ENCODE results near the gene PRDM16. TPM values are rescaled to one million over a fixed set of nuclear protein-coding genes. Genes with fewer than 3 reads are reported as not detected.

PRDM16 gene
- polyA plus RNA-seq, 1 experiment, result 0.06 TPM

- H3K4me3 ChIP-seq (ENCODE audit: low read depth, low read length), result no peak overlapping the region
- peaks cover 6% of the 10 kb centered on the region; the same call in 1 of the 2 replicates for H3K9me3 ChIP-seq (ENCODE audit: control insufficient read depth, insufficient read depth, low read length)
- POLR2A ChIA-PET, result no interaction called here
- H3K27me3 ChIP-seq (ENCODE audit: control insufficient read depth, insufficient read depth, low read length), result no peaks in the 10 kb centered on the region
- no peak for TF ChIP-seq CTCF (IDR thresholded peaks at IDR 0.05; ENCODE audit: low read depth, low read length)
- no peak overlapping the region for H3K27ac ChIP-seq (ENCODE audit: low read depth, low read length)
- CTCF ChIA-PET, result no interaction called here
- no peak for DNase-seq (ENCODE audit: low read depth, low spot score)
These were observed 239.1 kb downstream of the PRDM16 start for GRCh38 chr1:3308053-3308452.

- DNase-seq (ENCODE audit: low read depth, low spot score), result no peak
- Histone ChIP-seq H3K27me3 (ENCODE audit: control insufficient read depth, insufficient read depth, low read length) (no peaks in the 10 kb centered on the region), H3K27ac (ENCODE audit: low read depth, low read length) (no peak overlapping the region), H3K9me3 (ENCODE audit: control insufficient read depth, insufficient read depth, low read length) (peaks cover 6% of the 10 kb centered on the region; the same call in 1 of the 2 replicates), H3K4me3 (ENCODE audit: low read depth, low read length) (no peak overlapping the region)
- CTCF ChIA-PET, result interaction anchor here (0.7 kb wide), 1 partner anchor 243 kb away, joined by 3 read pairs; no protein-coding TSS in a partner anchor
- POLR2A ChIA-PET, result no interaction called here
- TF ChIP-seq CTCF (IDR thresholded peaks at IDR 0.05; ENCODE audit: low read depth, low read length), result no peak
These were observed 241.9 kb downstream of the PRDM16 start for GRCh38 chr1:3310718-3311400.

- TF ChIP-seq CTCF (IDR thresholded peaks at IDR 0.05; ENCODE audit: low read depth, low read length), result no peak
- Histone ChIP-seq H3K9me3 (ENCODE audit: control insufficient read depth, insufficient read depth, low read length) (peaks cover 6% of the 10 kb centered on the region; the same call in 1 of the 2 replicates), H3K4me3 (ENCODE audit: low read depth, low read length) (no peak overlapping the region), H3K27ac (ENCODE audit: low read depth, low read length) (no peak overlapping the region), H3K27me3 (ENCODE audit: control insufficient read depth, insufficient read depth, low read length) (no peaks in the 10 kb centered on the region)
- POLR2A ChIA-PET, result no interaction called here
- no peak for DNase-seq (ENCODE audit: low read depth, low spot score)
- CTCF ChIA-PET, result no interaction called here
These were observed 242.7 kb downstream of the PRDM16 start for GRCh38 chr1:3311711-3312110.

GRCh38 chr1:3312310-3312897 is 243.4 kb downstream of the PRDM16 start:
- Histone ChIP-seq H3K9me3 (ENCODE audit: control insufficient read depth, insufficient read depth, low read length) (peaks cover 6% of the 10 kb centered on the region; the same call in 1 of the 2 replicates), H3K27ac (ENCODE audit: low read depth, low read length) (peak overlapping the region; percentile 99), H3K4me3 (ENCODE audit: low read depth, low read length) (no peak overlapping the region), H3K27me3 (ENCODE audit: control insufficient read depth, insufficient read depth, low read length) (no peaks in the 10 kb centered on the region)
- TF ChIP-seq CTCF (IDR thresholded peaks at IDR 0.05; ENCODE audit: low read depth, low read length), result no peak
- DNase-seq (ENCODE audit: low read depth, low spot score), result no peak
- CTCF ChIA-PET, result interaction anchor here (1.0 kb wide), 1 partner anchor 140 kb away, joined by 4 read pairs; no protein-coding TSS in a partner anchor
- POLR2A ChIA-PET, result no interaction called here

All from AG04450 (cell line).